Amygdala (tissue), 56 donors: ENCODE results near the gene RHEB.

Experiments used
- DNase-seq, 56 donors: peaks; one replicate each; lab custom pipeline; 2025; lab: John Stamatoyannopoulos, UW

The RHEB gene

GRCh38 chr7:151423936-151424335 lies 95.8 kb downstream of the RHEB start:
- no peak for DNase-seq

- DNase-seq, result no peak
Measured at GRCh38 chr7:151423226-151423625, 96.5 kb downstream of the RHEB start.

GRCh38 chr7:151422212-151422611 lies 97.5 kb downstream of the RHEB start:
- no peak for DNase-seq

- no peak for DNase-seq
Measured at GRCh38 chr7:151420144-151420543, 99.6 kb downstream of the RHEB start.

- DNase-seq, result no peak
Measured at GRCh38 chr7:151416941-151417315, 102.8 kb downstream of the RHEB start.

- DNase-seq, result no peak
Measured at GRCh38 chr7:151416112-151416940, 103.4 kb downstream of the RHEB start.
